HG03439 (cell line): Measurements from ENCODE around the gene PREP.

Source experiments
- ATAC-seq: cut with Tn5 transposase; IDR thresholded peaks from one replicate; pipeline ENCODE4 v1.9.1; 2021; ENCODE audit warnings: mild to moderate bottlenecking, moderate library complexity; ENCODE audit not compliant: unreplicated experiment

Gene PREP

GRCh38 chr6:105397987-105398386 is 4.9 kb downstream of the PREP start:
- no peak for ATAC-seq

GRCh38 chr6:105391705-105392104 is 11.2 kb downstream of the PREP start:
- no peak for ATAC-seq

GRCh38 chr6:105389543-105389942 is 13.3 kb downstream of the PREP start:
- no peak for ATAC-seq

GRCh38 chr6:105388392-105388791 is 14.5 kb downstream of the PREP start:
- no peak for ATAC-seq

GRCh38 chr6:105384004-105384403 is 18.9 kb downstream of the PREP start:
- no peak for ATAC-seq

- ATAC-seq: no peak
Measured at GRCh38 chr6:105382958-105383357, 19.9 kb downstream of the PREP start.

- no peak for ATAC-seq
Measured at GRCh38 chr6:105382496-105382895, 20.4 kb downstream of the PREP start.

- no peak for ATAC-seq
Measured at GRCh38 chr6:105380634-105381033, 22.2 kb downstream of the PREP start.

- no peak for ATAC-seq
Measured at GRCh38 chr6:105375797-105376196, 27.1 kb downstream of the PREP start.

GRCh38 chr6:105374010-105374420 is 28.9 kb downstream of the PREP start:
- no peak for ATAC-seq

GRCh38 chr6:105373481-105373880 is 29.4 kb downstream of the PREP start:
- ATAC-seq: no peak

- no peak for ATAC-seq
Measured at GRCh38 chr6:105372849-105373182, 30.1 kb downstream of the PREP start.

GRCh38 chr6:105372142-105372848 is 30.6 kb downstream of the PREP start:
- ATAC-seq: no peak

- no peak for ATAC-seq
Measured at GRCh38 chr6:105370351-105370750, 32.5 kb downstream of the PREP start.

GRCh38 chr6:105369145-105369544 is 33.7 kb downstream of the PREP start:
- no peak for ATAC-seq

GRCh38 chr6:105364243-105364642 is 38.6 kb downstream of the PREP start:
- no peak for ATAC-seq

GRCh38 chr6:105363100-105363754 is 39.7 kb downstream of the PREP start:
- ATAC-seq: no peak

- no peak for ATAC-seq
Measured at GRCh38 chr6:105359419-105360370, 43.2 kb downstream of the PREP start.

- no peak for ATAC-seq
Measured at GRCh38 chr6:105357165-105357564, 45.7 kb downstream of the PREP start.

GRCh38 chr6:105352037-105352617 is 50.8 kb downstream of the PREP start:
- no peak for ATAC-seq

GRCh38 chr6:105348897-105349296 is 54.0 kb downstream of the PREP start:
- ATAC-seq: no peak
